OCI-LY3 (cell line): ENCODE results near the gene CAMKV.

Experiments
- H2AFZ ChIP-seq: fragments of 200-600, 300-600 bp; shearing (Covaris generic); 2 replicates; pipeline ENCODE4 v1.6.0; 2014; ENCODE audit warnings: antibody characterized with exemption, low read depth, low read length
- H3K27ac ChIP-seq: fragments of 200-600, 300-600 bp; sonication (generic); 2 replicates; pipeline ENCODE4 v1.5.1; 2014; ENCODE audit warnings: mild to moderate bottlenecking, low read length, moderate library complexity, mixed read lengths
- H3K27me3 ChIP-seq: fragments of 200-600, 300-600 bp; sonication (generic); 2 replicates; pipeline ENCODE4 v1.6.1; 2014; ENCODE audit warnings: low read depth, low read length, mixed read lengths
- H3K36me3 ChIP-seq: fragments of 200-600, 300-600 bp; sonication (generic); replicated peaks from 2 replicates; pipeline ENCODE3; 2014; ENCODE audit warnings: low read depth, low read length, mixed read lengths
- H3K4me1 ChIP-seq: fragments of 300-600, 200-600 bp; sonication (generic); 2 replicates; pipeline ENCODE4 v1.6.1; 2014; ENCODE audit warnings: low read length, mixed read lengths
- H3K4me2 ChIP-seq: fragments of 200-600, 300-600 bp; sonication (generic); 2 replicates; pipeline ENCODE4 v1.6.1; 2014; ENCODE audit warnings: low read length, mixed read lengths
- H3K4me3 ChIP-seq: fragments of 300-600, 200-600 bp; sonication (generic); 2 replicates; pipeline ENCODE4 v1.5.1; 2014; ENCODE audit warnings: antibody characterized with exemption, mild to moderate bottlenecking, low read length, moderate library complexity
- H3K79me2 ChIP-seq: fragments of 300-600, 200-600 bp; shearing (Covaris generic); 2 replicates; pipeline ENCODE4 v1.6.1; 2014; ENCODE audit warnings: mild to moderate bottlenecking, low read length, mixed read lengths
- H3K9ac ChIP-seq: fragments of 300-600, 200-600 bp; shearing (Covaris generic); 2 replicates; pipeline ENCODE4 v1.6.0; 2014; ENCODE audit warnings: mild to moderate bottlenecking, low read length, moderate library complexity
- H3K9me3 ChIP-seq: fragments of 200-600, 300-600 bp; shearing (Covaris generic); 2 replicates; pipeline ENCODE4 v1.6.1; 2014; ENCODE audit warnings: low read length, mixed read lengths; ENCODE audit not compliant: insufficient read depth
- H4K20me1 ChIP-seq: fragments of 200-600, 300-600 bp; sonication (generic); 2 replicates; pipeline ENCODE4 v1.6.1; 2016; ENCODE audit warnings: low read length, mixed read lengths; ENCODE audit not compliant: insufficient read depth
- CTCF ChIP-seq: fragments of 200-600, 300-600 bp; sonication (generic); IDR thresholded peaks from 2 replicates; pipeline ENCODE4 v1.5.1; 2014; ENCODE audit warnings: antibody characterized with exemption, low read length, low read depth
- EZH2phosphoT487 ChIP-seq: fragments of 200-600 bp; shearing (Covaris generic); IDR thresholded peaks from 2 replicates; pipeline ENCODE4 v1.6.1; 2018; ENCODE audit warnings: antibody characterized with exemption, mixed run types, low read depth

CAMKV gene

GRCh38 chr3:49879721-49880120 lies 10.0 kb upstream of the CAMKV start:
- no peak overlapping the region for H3K4me3 ChIP-seq
- no peak overlapping the region for H3K9ac ChIP-seq
- no peak overlapping the region for H3K4me2 ChIP-seq
- no peak overlapping the region for H3K27ac ChIP-seq
- H3K4me1 ChIP-seq = no peaks in the 10 kb centered on the region
- H3K79me2 ChIP-seq = no peaks in the 10 kb centered on the region
- no peaks in the 10 kb centered on the region for H4K20me1 ChIP-seq
- H3K27me3 ChIP-seq = peaks cover 11% of the 10 kb centered on the region
- H2AFZ ChIP-seq = no peak overlapping the region
- H3K9me3 ChIP-seq = no peaks in the 10 kb centered on the region
- TF ChIP-seq EZH2phosphoT487 (no peak), CTCF (no peak)
- H3K36me3 ChIP-seq = no peaks in the 10 kb centered on the region

GRCh38 chr3:49878686-49879085 lies 9.0 kb upstream of the CAMKV start:
- Histone ChIP-seq H3K4me3 (no peak overlapping the region), H3K9me3 (no peaks in the 10 kb centered on the region), H3K27ac (no peak overlapping the region), H2AFZ (no peak overlapping the region), H3K36me3 (no peaks in the 10 kb centered on the region), H3K9ac (no peak overlapping the region), H3K4me1 (no peaks in the 10 kb centered on the region), H3K4me2 (no peak overlapping the region), H3K79me2 (no peaks in the 10 kb centered on the region), H4K20me1 (no peaks in the 10 kb centered on the region), H3K27me3 (peaks cover 11% of the 10 kb centered on the region)
- no peak for TF ChIP-seq EZH2phosphoT487
- no peak for TF ChIP-seq CTCF

- H4K20me1 ChIP-seq = no peaks in the 10 kb centered on the region
- H2AFZ ChIP-seq = no peak overlapping the region
- no peak overlapping the region for H3K4me2 ChIP-seq
- H3K27ac ChIP-seq = no peak overlapping the region
- H3K27me3 ChIP-seq = peaks cover 11% of the 10 kb centered on the region
- no peak overlapping the region for H3K9ac ChIP-seq
- H3K4me1 ChIP-seq = no peaks in the 10 kb centered on the region
- no peaks in the 10 kb centered on the region for H3K9me3 ChIP-seq
- no peaks in the 10 kb centered on the region for H3K79me2 ChIP-seq
- no peaks in the 10 kb centered on the region for H3K36me3 ChIP-seq
- TF ChIP-seq CTCF = no peak
- no peak for TF ChIP-seq EZH2phosphoT487
- no peak overlapping the region for H3K4me3 ChIP-seq
Observed at GRCh38 chr3:49877716-49878115, 8.0 kb upstream of the CAMKV start.

- H3K4me1 ChIP-seq = no peaks in the 10 kb centered on the region
- H3K4me2 ChIP-seq = no peak overlapping the region
- H3K27ac ChIP-seq = no peak overlapping the region
- no peaks in the 10 kb centered on the region for H3K27me3 ChIP-seq
- H4K20me1 ChIP-seq = no peaks in the 10 kb centered on the region
- H3K9me3 ChIP-seq = no peaks in the 10 kb centered on the region
- no peaks in the 10 kb centered on the region for H3K79me2 ChIP-seq
- H3K9ac ChIP-seq = no peak overlapping the region
- no peaks in the 10 kb centered on the region for H3K36me3 ChIP-seq
- no peak overlapping the region for H2AFZ ChIP-seq
- TF ChIP-seq EZH2phosphoT487 (no peak), CTCF (no peak)
- H3K4me3 ChIP-seq = no peak overlapping the region
Observed at GRCh38 chr3:49876567-49876966, 6.9 kb upstream of the CAMKV start.
